Neural cell (in vitro differentiated cells): ENCODE results near the gene CDC45.
"Not testable (repeated sequence)": the region's sequence is repeated elsewhere in the genome, so short reads cannot be mapped to it uniquely, and the experiment has no call there.

Experiments used
- EP300 ChIP-seq: fragments of 450-650 bp; conservative IDR thresholded peaks from 2 replicates; pipeline ENCODE4 v1.6.1; 2014; ENCODE audit warnings: antibody characterized with exemption, mild to moderate bottlenecking, moderate library complexity; ENCODE audit not compliant: poor library complexity, severe bottlenecking
- EZH2 ChIP-seq: fragments of 200-600, 300-800 bp; shearing (Covaris generic), sonication (generic); IDR thresholded peaks from 2 replicates; pipeline ENCODE4 v1.6.1; 2014; ENCODE audit warnings: antibody characterized with exemption, low read length, borderline replicate concordance, mild to moderate bottlenecking; ENCODE audit not compliant: insufficient read depth, poor library complexity, severe bottlenecking
- POLR2AphosphoS5 ChIP-seq: IDR thresholded peaks from 2 replicates; pipeline ENCODE4 v1.6.1; 2012
- RAD21 ChIP-seq: fragments of 450-650 bp; conservative IDR thresholded peaks from 2 replicates; pipeline ENCODE4 v1.6.1; 2014; ENCODE audit warnings: antibody characterized with exemption, mild to moderate bottlenecking, moderate library complexity
- TF ChIP-seq, protein P1 (sequence below): fragments of 450-650 bp; IDR thresholded peaks from 2 replicates; pipeline ENCODE4 v1.5.1; 2014; ENCODE audit warnings: antibody characterized with exemption, mild to moderate bottlenecking, moderate library complexity; ENCODE audit not compliant: poor library complexity, severe bottlenecking
- TF ChIP-seq, protein P2 (sequence below): IDR thresholded peaks from 2 replicates; pipeline ENCODE4 v1.6.1; 2012; ENCODE audit warnings: borderline replicate concordance

DNA sequence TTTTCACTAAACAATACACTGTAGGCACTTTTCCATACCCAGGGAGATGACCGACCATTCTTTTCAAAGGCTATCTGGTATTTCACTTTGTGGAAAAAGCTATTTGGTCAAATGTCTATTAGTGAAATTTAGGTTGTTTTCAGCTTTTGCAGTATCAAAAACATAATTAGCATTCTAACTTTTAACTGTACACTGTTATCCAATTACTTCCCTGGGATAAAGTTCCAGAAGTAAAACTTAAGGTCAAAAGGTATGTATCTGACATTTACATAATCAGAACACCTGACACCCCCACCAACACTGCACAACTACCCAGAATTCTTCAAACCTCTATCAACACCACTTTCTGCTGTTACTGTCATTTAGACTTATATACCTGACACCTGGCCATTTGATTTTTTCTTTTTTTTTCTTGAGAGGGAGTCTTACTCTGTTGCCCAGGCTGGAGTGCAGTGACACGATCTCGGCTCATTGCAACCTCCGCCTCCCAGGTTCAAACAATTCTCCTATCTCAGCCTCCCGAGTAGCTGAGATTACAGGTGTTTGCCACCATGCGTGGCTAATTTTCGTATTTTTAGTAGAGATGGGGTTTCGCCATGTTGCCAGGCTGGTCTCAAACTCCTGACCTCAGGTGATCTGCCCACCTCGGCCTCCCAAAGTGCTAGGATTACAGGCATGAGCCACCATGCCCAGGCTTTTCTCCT, 34.3 kb upstream of the CDC45 start:
- TF ChIP-seq, protein P1, sequence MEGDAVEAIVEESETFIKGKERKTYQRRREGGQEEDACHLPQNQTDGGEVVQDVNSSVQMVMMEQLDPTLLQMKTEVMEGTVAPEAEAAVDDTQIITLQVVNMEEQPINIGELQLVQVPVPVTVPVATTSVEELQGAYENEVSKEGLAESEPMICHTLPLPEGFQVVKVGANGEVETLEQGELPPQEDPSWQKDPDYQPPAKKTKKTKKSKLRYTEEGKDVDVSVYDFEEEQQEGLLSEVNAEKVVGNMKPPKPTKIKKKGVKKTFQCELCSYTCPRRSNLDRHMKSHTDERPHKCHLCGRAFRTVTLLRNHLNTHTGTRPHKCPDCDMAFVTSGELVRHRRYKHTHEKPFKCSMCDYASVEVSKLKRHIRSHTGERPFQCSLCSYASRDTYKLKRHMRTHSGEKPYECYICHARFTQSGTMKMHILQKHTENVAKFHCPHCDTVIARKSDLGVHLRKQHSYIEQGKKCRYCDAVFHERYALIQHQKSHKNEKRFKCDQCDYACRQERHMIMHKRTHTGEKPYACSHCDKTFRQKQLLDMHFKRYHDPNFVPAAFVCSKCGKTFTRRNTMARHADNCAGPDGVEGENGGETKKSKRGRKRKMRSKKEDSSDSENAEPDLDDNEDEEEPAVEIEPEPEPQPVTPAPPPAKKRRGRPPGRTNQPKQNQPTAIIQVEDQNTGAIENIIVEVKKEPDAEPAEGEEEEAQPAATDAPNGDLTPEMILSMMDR, result not testable (repeated sequence)
- TF ChIP-seq, protein P2, sequence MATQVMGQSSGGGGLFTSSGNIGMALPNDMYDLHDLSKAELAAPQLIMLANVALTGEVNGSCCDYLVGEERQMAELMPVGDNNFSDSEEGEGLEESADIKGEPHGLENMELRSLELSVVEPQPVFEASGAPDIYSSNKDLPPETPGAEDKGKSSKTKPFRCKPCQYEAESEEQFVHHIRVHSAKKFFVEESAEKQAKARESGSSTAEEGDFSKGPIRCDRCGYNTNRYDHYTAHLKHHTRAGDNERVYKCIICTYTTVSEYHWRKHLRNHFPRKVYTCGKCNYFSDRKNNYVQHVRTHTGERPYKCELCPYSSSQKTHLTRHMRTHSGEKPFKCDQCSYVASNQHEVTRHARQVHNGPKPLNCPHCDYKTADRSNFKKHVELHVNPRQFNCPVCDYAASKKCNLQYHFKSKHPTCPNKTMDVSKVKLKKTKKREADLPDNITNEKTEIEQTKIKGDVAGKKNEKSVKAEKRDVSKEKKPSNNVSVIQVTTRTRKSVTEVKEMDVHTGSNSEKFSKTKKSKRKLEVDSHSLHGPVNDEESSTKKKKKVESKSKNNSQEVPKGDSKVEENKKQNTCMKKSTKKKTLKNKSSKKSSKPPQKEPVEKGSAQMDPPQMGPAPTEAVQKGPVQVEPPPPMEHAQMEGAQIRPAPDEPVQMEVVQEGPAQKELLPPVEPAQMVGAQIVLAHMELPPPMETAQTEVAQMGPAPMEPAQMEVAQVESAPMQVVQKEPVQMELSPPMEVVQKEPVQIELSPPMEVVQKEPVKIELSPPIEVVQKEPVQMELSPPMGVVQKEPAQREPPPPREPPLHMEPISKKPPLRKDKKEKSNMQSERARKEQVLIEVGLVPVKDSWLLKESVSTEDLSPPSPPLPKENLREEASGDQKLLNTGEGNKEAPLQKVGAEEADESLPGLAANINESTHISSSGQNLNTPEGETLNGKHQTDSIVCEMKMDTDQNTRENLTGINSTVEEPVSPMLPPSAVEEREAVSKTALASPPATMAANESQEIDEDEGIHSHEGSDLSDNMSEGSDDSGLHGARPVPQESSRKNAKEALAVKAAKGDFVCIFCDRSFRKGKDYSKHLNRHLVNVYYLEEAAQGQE, result not testable (repeated sequence)
- TF ChIP-seq POLR2AphosphoS5, RAD21, EZH2, EP300: not testable (repeated sequence)
